IMR-90 (cell line): ENCODE results near the gene GNAO1. TPM values are rescaled to one million over a fixed set of nuclear protein-coding genes. Genes with fewer than 3 reads are reported as not detected.

Experiments
- ATAC-seq: fragments of 200-7000 bp; cut with Tn5 transposase; 2 replicates; pipeline ENCODE4 v1.9.1; 2020; ENCODE audit warnings: low read depth, mild to moderate bottlenecking, moderate library complexity
- BruUV-seq: library from RNA; stranded (reverse); fragments of 400-500 nt; replicated peaks from 2 replicates; lab custom pipeline; 2021; lab: Mats Ljungman, UMichigan
- CTCF ChIA-PET: fragments of 300-600 bp; formaldehyde crosslinking; extraction: SDS; loops from one replicate; lab custom pipeline; 2021; ENCODE audit warnings: antibody characterized with exemption; lab: Yijun Ruan, JAX
- POLR2A ChIA-PET: fragments of 300-600 bp; sonication (Branson Sonifier 250); formaldehyde crosslinking; loops from one replicate; lab custom pipeline; 2022; ENCODE audit warnings: antibody characterized with exemption; ENCODE audit not compliant: unreplicated experiment; lab: Charles Lee
- DNase-seq: peaks from one replicate; pipeline ENCODE4 v3.0.0; 2013
- H2AFZ ChIP-seq: replicated peaks from 2 replicates; pipeline ENCODE3; 2013; ENCODE audit warnings: low read length, mild to moderate bottlenecking; ENCODE audit not compliant: poor library complexity
- H2AK5ac ChIP-seq: 2 replicates; pipeline ENCODE4 v1.6.1; 2013; ENCODE audit warnings: low read depth, low read length, inconsistent platforms
- H2AK9ac ChIP-seq: replicated peaks from 2 replicates; pipeline ENCODE3; 2013; ENCODE audit warnings: mild to moderate bottlenecking, low read depth, low read length, moderate library complexity; ENCODE audit not compliant: poor library complexity
- H2BK120ac ChIP-seq: 2 replicates; pipeline ENCODE4 v1.6.1; 2013; ENCODE audit warnings: low read depth, low read length, inconsistent platforms
- H2BK15ac ChIP-seq: 3 replicates; pipeline ENCODE4 v1.6.1; 2013; ENCODE audit warnings: low read depth, low read length, inconsistent platforms
- H2BK20ac ChIP-seq: 2 replicates; pipeline ENCODE4 v1.6.1; 2013; ENCODE audit warnings: low read depth, mild to moderate bottlenecking, inconsistent platforms, low read length, moderate library complexity
- H2BK5ac ChIP-seq: 2 replicates; pipeline ENCODE4 v1.6.1; 2013; ENCODE audit warnings: mild to moderate bottlenecking, low read depth, low read length, inconsistent platforms; ENCODE audit not compliant: poor library complexity, severe bottlenecking
- H3K14ac ChIP-seq: replicated peaks from 2 replicates; pipeline ENCODE4 v1.6.1; 2013; ENCODE audit warnings: low read depth, low read length, inconsistent platforms
- H3K18ac ChIP-seq: 2 replicates; pipeline ENCODE4 v1.6.1; 2013; ENCODE audit warnings: low read depth, low read length, control low read depth
- H3K23ac ChIP-seq: 2 replicates; pipeline ENCODE4 v1.6.1; 2013; ENCODE audit warnings: low read depth, low read length, inconsistent platforms
- H3K27ac ChIP-seq: 2 replicates; pipeline ENCODE4 v1.5.1; 2013; ENCODE audit warnings: mild to moderate bottlenecking, control low read depth, low read length; ENCODE audit not compliant: insufficient read depth
- H3K27me3 ChIP-seq: 2 replicates; pipeline ENCODE4 v1.6.1; 2013; ENCODE audit warnings: low read length; ENCODE audit not compliant: control insufficient read depth, insufficient read depth
- H3K36me3 ChIP-seq: 2 replicates; pipeline ENCODE4 v1.6.1; 2013; ENCODE audit warnings: low read length, mixed read lengths; ENCODE audit not compliant: control insufficient read depth, insufficient read depth
- H3K4ac ChIP-seq: 2 replicates; pipeline ENCODE4 v1.6.1; 2013; ENCODE audit warnings: low read depth, low read length, inconsistent platforms
- H3K4me1 ChIP-seq: 2 replicates; pipeline ENCODE4 v1.6.1; 2013; ENCODE audit warnings: low read length, mixed read lengths; ENCODE audit not compliant: control insufficient read depth, insufficient read depth
- H3K4me2 ChIP-seq: 2 replicates; pipeline ENCODE4 v1.6.1; 2013; ENCODE audit warnings: low read depth, mild to moderate bottlenecking, control low read depth, low read length, moderate library complexity
- H3K4me3 ChIP-seq: 2 replicates; pipeline ENCODE4 v1.5.1; 2013; ENCODE audit warnings: low read depth, mild to moderate bottlenecking, control low read depth, low read length, moderate library complexity; ENCODE audit not compliant: insufficient read depth
- H3K56ac ChIP-seq: 2 replicates; pipeline ENCODE4 v1.6.1; 2013; ENCODE audit warnings: low read length, inconsistent platforms; ENCODE audit not compliant: insufficient read depth; ENCODE audit errors: extremely low read depth
- H3K79me1 ChIP-seq, 2 experiments: 2 replicates each; pipeline ENCODE4 v1.6.1; 2013; ENCODE audit warnings: low read length in 2 of 2, inconsistent platforms in 1 of 2, low read depth in 1 of 2
- H3K9ac ChIP-seq: 2 replicates; pipeline ENCODE4 v1.6.1; 2013; ENCODE audit warnings: low read depth, low read length, control low read depth
- H3K9me1 ChIP-seq: 2 replicates; pipeline ENCODE4 v1.6.1; 2013; ENCODE audit warnings: low read length, inconsistent platforms; ENCODE audit not compliant: insufficient read depth
- H3K9me3 ChIP-seq: 2 replicates; pipeline ENCODE4 v1.6.1; 2013; ENCODE audit warnings: low read length; ENCODE audit not compliant: control insufficient read depth, insufficient read depth
- H4K20me1 ChIP-seq: 2 replicates; pipeline ENCODE4 v1.6.1; 2013; ENCODE audit warnings: low read length, inconsistent platforms; ENCODE audit not compliant: insufficient read depth
- H4K5ac ChIP-seq: 2 replicates; pipeline ENCODE4 v1.6.1; 2013; ENCODE audit warnings: mild to moderate bottlenecking, low read depth, low read length, control low read depth
- H4K8ac ChIP-seq, 2 experiments: 2 replicates each; pipeline ENCODE4 v1.6.1; 2013; ENCODE audit warnings: low read depth in 2 of 2, low read length in 2 of 2, control low read depth in 1 of 2, inconsistent platforms in 1 of 2
- H4K91ac ChIP-seq: 2 replicates; pipeline ENCODE4 v1.6.1; 2013; ENCODE audit warnings: low read depth, low read length, inconsistent platforms; ENCODE audit not compliant: insufficient read depth
- BHLHE40 ChIP-seq: fragments of 150-350 bp; IDR thresholded peaks from 2 replicates; pipeline ENCODE4 v1.6.1; 2016; ENCODE audit warnings: mild to moderate bottlenecking, low read depth, low read length
- CEBPB ChIP-seq: IDR thresholded peaks from 2 replicates; pipeline ENCODE4 v1.6.1; 2012; ENCODE audit warnings: low read depth, low read length, improper control_type of control experiment
- CHD1 ChIP-seq: IDR thresholded peaks from 2 replicates; pipeline ENCODE4 v1.6.1; 2012; ENCODE audit warnings: low read depth, low read length, improper control_type of control experiment
- FOS ChIP-seq: fragments of 150-350 bp; IDR thresholded peaks from 2 replicates; pipeline ENCODE4 v1.6.1; 2016; ENCODE audit warnings: low read depth, low read length
- MAFK ChIP-seq: IDR thresholded peaks from 2 replicates; pipeline ENCODE4 v1.6.1; 2012; ENCODE audit warnings: low read depth, low read length, improper control_type of control experiment
- MAZ ChIP-seq: IDR thresholded peaks from 2 replicates; pipeline ENCODE4 v1.6.1; 2012; ENCODE audit warnings: low read depth, mild to moderate bottlenecking, low read length, improper control_type of control experiment, moderate library complexity, borderline replicate concordance
- POLR2A ChIP-seq: IDR thresholded peaks from 2 replicates; pipeline ENCODE4 v1.6.1; 2012; ENCODE audit warnings: mild to moderate bottlenecking, low read depth, low read length
- RAD21 ChIP-seq: IDR thresholded peaks from 2 replicates; pipeline ENCODE4 v1.6.1; 2012; ENCODE audit warnings: low read length, improper control_type of control experiment
- RCOR1 ChIP-seq: IDR thresholded peaks from 2 replicates; pipeline ENCODE4 v1.6.1; 2012; ENCODE audit warnings: mild to moderate bottlenecking, low read length, improper control_type of control experiment; ENCODE audit not compliant: insufficient replicate concordance
- RFX5 ChIP-seq: IDR thresholded peaks from 2 replicates; pipeline ENCODE4 v1.8.0; 2012; ENCODE audit warnings: low read depth, mild to moderate bottlenecking, low read length, moderate library complexity
- WGBS, 2 experiments: methylation state at CpG; one replicate each; pipeline versions ENCODE4 v1.1.5 to v1.1.7; 2013; ENCODE audit warnings: missing lambda C conversion rate in 2 of 2; ENCODE audit not compliant: insufficient read length in 1 of 2; ENCODE audit errors: extremely low coverage in 2 of 2; 5-methylcytosine and 5-hydroxymethylcytosine counted together
- dilution Hi-C: fragments of 300-500 bp; cut with HindIII; formaldehyde crosslinking; loops from one replicate; pipeline ENCODE4 v1.14.3; 2018; ENCODE audit warnings: low sequenced_read_pairs; ENCODE audit not compliant: unreplicated experiment
- in situ Hi-C: fragments of 300-500 bp; cut with MboI; formaldehyde crosslinking; loops from 3 replicates; pipeline ENCODE4 v1.14.3; 2019; ENCODE audit warnings: low sequenced_read_pairs, inconsistent platforms, mixed read lengths
- intact Hi-C: fragments of 100-400 bp; cut with micrococcal nuclease; formaldehyde crosslinking; loops from 2 replicates; pipeline ENCODE4 v1.10.0; 2022
- polyA plus RNA-seq, 3 experiments: library from polyadenylated mRNA; depleted of rRNA; stranded (reverse); fragments of >200 nt; gene quantifications; 2 replicates each; pipeline ENCODE4 v1.2.3, GENCODE V29; 2012; ENCODE audit warnings: low replicate concordance in 1 of 3
- total RNA-seq: library from RNA; depleted of rRNA; stranded (reverse); fragments of >200 nt; gene quantifications from 2 replicates; pipeline ENCODE4 v1.2.3, GENCODE V29; 2012

Gene GNAO1
- total and polyA plus RNA-seq, 2 of the 4 experiments (the other 2 are of a cell fraction), result under 0.01 to 0.07 TPM

GRCh38 chr16:56401482-56401881 lies 210.2 kb downstream of the GNAO1 start:
- dilution Hi-C loops, result no loop called here
- Histone ChIP-seq H3K14ac (no peak overlapping the region), H3K9me1 (peaks cover 3% of the 10 kb centered on the region), H3K18ac (no peak overlapping the region), H3K27me3 (no peaks in the 10 kb centered on the region), H2BK15ac (no peak overlapping the region), H3K79me1 (peaks cover 27 to 28% of the 10 kb centered on the region in 2 experiments), H4K91ac (no peak overlapping the region), H3K56ac (no peak overlapping the region), H2BK120ac (no peak overlapping the region), H2AK5ac (no peak overlapping the region), H3K4ac (no peak overlapping the region), H2BK5ac (no peak overlapping the region), H3K36me3 (peaks cover 30% of the 10 kb centered on the region), H3K9ac (no peak overlapping the region), H3K4me1 (no peaks in the 10 kb centered on the region), H3K27ac (no peak overlapping the region), H2AK9ac (no peak overlapping the region), H4K20me1 (no peaks in the 10 kb centered on the region), H2AFZ (no peak overlapping the region), H3K4me3 (no peak overlapping the region), H3K9me3 (no peaks in the 10 kb centered on the region), H3K23ac (no peak overlapping the region), H2BK20ac (no peak overlapping the region), H4K5ac (no peak overlapping the region), H3K4me2 (no peak overlapping the region), H4K8ac (no peak overlapping the region)
- ChIA-PET POLR2A (no interaction called here), CTCF (interaction anchor here (1.5 kb wide), 1 partner anchor 12 kb away, joined by 5 read pairs; no protein-coding TSS in a partner anchor)
- DNase-seq, result no peak
- in situ Hi-C loops, result no loop called here
- WGBS, 2 experiments, result no CpG with 5 or more reads among the region's 5 CpGs
- ATAC-seq, result no peak
- no TSS peak for BruUV-seq
- TF ChIP-seq RCOR1 (no peak), RAD21 (no peak), CHD1 (no peak), MAZ (no peak), POLR2A (no peak), CEBPB (no peak), MAFK (no peak), RFX5 (no peak), FOS (no peak), BHLHE40 (no peak)
- intact Hi-C loops, result no loop called here
